HG02970 (cell line): ENCODE measurements around the gene FAM240A.

Experiments used
- ATAC-seq: cut with Tn5 transposase; IDR thresholded peaks from one replicate; pipeline ENCODE4 v1.9.1; 2021; ENCODE audit warnings: mild to moderate bottlenecking, moderate library complexity, moderate number of reproducible peaks; ENCODE audit not compliant: unreplicated experiment, low FRiP score

FAM240A gene

GRCh38 chr3:46619845-46620778 lies 7.8 kb downstream of the FAM240A start:
- no peak for ATAC-seq

- ATAC-seq, result no peak
Measured at GRCh38 chr3:46624533-46624932, 12.2 kb downstream of the FAM240A start.

GRCh38 chr3:46624975-46625490 lies 12.7 kb downstream of the FAM240A start:
- ATAC-seq, result no peak

DNA sequence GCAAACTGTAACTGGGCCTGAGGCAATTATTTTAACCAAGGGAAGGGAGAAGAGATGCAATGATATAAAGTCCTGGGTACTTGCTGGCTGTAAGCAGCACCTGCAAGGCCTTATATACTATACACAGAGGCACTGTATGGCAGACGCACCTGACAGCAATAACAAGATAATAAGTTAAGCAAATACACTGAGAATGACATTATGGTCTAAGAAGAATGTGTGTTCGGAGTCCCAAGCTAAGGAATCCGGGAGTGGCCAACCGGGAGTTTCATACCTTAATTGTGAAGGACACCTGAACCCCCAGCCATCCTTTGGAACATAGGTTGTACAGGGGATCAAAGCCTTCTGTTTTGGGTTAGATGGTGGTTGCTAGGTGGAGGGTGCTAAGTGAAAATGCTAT lies 13.7 kb downstream of the FAM240A start:
- no peak for ATAC-seq

GRCh38 chr3:46627078-46627477 lies 14.8 kb downstream of the FAM240A start:
- ATAC-seq, result no peak

DNA sequence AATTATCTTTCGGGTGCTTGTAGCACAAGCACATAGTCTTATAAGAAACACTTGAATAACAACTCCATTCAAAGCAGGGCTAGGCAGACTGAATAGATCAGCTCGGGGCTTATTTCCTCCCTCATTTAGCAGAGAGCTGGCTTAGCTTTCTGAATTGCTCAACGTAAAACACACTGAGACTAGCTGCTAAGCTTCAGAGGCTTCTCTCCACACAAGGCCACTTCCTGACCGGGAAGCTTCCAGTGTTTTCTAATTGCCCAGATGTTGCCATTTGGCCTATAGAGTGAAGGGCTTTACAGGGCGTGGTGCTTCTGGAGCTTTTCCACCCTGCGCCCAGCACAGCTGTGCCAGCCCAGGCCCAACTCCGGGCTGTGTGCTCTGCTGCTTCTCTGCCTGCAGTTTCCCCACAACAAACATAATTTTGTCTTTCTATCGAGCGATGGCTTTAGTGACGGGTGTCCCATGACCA lies 16.6 kb downstream of the FAM240A start:
- no peak for ATAC-seq

DNA sequence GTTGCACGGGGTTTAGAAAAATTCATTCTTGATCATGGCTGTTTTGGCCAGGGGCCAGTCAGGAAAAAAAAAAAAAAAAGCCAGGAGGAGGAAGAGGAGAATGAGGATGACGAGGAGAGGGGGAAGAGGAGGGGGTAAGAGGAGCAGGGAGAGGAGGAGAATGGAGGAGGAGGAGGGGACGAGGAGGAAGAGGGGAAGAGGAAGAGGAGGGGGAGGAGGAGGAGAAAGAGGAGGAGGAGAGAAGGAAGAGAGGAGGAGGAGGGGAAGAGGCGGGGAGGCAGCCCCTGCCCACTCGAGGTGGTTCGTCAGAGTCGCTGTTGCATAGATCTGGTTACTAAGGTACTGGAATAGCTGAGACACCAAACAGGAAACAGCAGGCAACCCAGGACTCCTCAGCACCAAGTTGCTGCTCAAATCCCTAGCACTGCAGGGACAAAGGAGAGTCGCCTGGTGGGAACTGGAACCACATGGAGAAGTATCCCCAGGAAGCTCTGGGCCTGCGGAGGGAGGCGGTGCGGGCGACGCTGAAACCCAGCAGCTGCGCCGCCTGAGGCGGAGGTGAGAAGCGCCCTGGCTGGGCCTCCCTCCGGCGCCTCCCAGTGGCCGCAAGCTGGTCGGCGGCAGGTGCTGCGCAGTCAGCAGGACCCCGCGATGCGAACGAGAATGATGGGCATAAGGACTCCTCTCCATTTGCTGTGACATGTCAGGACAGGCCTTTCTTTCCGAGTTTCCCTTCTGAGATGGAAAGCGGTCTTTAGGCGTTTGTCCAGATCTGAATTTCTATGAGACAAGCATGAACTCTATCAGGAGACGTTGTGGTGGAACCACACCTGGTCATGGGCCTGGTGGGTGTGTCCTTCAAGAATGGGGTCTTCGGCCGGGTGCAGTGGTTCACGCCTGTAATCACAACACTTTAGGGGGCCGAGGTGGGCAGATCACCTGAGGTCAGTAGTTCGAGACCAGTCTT lies 17.5 kb downstream of the FAM240A start:
- ATAC-seq, result peak; percentile 81

DNA sequence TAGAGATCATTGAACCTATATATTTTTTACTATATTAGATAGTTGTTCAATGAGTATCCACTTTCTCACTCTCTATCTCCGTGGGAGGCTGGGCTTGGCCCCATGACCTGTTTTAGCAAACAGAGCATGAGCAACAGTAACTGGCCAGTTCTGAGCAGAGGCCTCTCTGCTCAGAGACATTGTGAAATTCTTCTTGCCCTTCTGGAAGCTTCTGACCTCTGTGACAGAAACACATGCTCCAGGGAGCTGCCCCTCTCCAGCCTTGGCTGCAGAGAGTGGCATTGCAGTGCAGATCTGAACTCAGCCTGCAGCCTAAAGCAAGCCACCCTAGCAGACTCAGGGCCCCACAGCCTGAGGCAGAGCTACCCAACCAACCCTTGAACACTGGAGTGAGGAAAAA lies 20.5 kb downstream of the FAM240A start:
- ATAC-seq, result no peak

DNA sequence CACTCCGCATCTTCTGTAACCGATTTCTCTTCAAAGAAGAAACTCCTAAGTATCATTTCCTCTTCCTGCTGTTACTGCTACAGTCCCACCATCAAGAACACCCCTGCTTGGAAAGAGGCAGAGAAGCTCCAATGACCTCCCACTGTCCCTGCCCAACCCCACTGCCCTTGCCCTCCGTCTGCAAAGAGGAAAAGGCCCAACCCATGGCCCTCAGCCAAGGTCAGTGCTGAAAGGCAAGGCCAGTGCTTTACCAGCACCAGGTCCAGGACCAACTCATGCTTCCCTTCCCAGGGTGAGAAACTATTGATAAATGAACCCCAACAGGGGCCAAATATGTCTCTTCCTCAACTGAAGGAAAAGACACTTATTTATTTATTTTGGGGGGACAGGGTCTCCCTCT lies 22.5 kb downstream of the FAM240A start:
- ATAC-seq, result no peak

GRCh38 chr3:46639221-46639620 lies 26.9 kb downstream of the FAM240A start:
- no peak for ATAC-seq

- no peak for ATAC-seq
Measured at GRCh38 chr3:46640927-46641326, 28.6 kb downstream of the FAM240A start.

DNA sequence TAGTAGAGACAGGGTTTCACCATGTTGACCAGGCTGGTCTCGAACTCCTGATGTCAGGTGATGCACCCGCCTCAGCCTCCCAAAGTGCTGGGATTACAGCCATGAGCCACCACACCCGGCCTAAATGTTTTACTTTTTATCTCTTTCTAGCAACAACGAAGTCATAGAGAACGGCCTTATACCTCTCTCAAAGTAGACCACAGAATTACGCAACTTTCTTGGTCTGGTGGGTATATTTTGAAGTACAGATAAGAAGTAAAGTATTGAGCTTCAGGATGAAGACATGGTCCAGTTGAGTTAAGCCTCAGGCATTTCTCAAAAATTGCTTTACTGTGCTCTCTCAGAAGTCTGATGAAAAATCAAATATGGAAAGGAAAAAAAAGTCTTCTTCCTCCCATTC lies 30.6 kb downstream of the FAM240A start:
- ATAC-seq, result no peak

- ATAC-seq, result no peak
Measured at GRCh38 chr3:46643701-46644100, 31.4 kb downstream of the FAM240A start.

DNA sequence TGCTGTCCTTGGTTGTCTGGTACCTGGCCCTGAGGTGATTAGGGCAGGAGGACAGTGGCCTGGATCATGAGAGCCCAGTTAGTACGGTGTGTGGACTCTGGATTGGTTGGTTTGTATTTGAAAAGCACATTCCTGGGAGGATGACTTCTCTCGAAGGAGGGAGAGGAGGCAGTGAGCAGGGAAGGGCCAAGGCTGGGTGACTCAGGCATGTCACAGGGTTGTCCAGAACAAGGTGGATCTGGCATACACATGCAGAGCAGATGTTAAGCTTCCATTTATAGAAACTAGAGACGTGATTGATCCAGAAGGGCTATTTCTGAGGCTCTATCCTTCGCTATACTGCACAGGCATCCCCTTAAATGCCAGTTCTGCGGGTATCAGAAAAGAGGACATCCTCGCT lies 34.4 kb downstream of the FAM240A start:
- ATAC-seq, result no peak

DNA sequence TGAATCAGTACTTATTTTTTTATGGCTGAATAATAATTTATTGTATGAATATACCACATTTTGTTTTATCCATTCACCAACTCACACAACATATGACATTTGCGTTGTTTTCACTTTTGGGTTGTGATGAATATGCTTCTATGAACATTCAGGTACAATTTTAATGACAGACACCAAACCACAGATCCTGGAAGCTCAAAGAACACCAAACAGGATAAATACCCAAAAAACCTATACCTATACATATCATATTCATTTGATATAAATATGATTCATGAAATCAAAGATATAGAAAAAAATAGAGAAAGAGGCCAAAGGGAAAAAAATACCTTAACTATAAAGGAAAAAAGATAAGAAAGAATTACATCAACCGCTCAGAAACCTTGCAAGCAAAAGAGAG lies 35.8 kb downstream of the FAM240A start:
- ATAC-seq, result no peak

DNA sequence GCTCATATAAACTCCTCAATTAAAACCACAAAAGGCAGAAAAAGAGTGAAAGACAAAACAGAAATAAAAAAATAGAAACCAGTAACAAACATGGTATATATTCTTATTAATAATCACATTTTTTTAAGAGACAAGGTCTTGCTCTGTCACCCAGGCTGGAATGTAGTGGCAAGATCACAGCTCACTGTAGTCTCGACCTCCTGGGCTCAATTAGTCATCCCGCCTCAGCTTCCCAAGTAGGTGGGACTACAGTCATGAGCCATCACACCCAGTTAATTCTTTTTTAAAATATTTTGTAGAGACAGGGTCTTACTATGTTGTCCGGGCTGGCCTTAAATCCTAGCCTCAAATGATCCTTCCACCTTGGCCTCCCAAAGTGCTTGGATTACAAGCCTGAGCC lies 37.1 kb downstream of the FAM240A start:
- no peak for ATAC-seq

- no peak for ATAC-seq
Measured at GRCh38 chr3:46651084-46651483, 38.8 kb downstream of the FAM240A start.

DNA sequence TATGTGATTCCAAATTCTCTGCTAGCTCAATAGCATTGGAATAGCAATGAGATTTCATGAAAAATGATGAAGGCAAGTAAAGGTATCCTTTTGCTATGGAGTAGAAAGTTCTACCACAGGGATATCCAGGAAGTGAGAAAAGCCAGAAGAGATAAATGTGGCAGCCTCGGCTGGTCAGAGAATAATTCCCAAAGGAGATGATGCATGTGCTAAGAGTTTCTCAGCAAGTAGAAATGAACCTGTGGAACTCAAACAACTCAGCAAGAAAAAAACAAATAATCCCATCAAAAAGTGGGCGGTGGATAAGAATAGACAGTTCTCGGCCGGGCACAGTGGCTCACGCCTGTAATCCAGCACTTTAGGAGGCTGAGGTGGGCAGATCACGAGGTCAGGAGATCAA lies 42.9 kb downstream of the FAM240A start:
- ATAC-seq, result no peak

DNA sequence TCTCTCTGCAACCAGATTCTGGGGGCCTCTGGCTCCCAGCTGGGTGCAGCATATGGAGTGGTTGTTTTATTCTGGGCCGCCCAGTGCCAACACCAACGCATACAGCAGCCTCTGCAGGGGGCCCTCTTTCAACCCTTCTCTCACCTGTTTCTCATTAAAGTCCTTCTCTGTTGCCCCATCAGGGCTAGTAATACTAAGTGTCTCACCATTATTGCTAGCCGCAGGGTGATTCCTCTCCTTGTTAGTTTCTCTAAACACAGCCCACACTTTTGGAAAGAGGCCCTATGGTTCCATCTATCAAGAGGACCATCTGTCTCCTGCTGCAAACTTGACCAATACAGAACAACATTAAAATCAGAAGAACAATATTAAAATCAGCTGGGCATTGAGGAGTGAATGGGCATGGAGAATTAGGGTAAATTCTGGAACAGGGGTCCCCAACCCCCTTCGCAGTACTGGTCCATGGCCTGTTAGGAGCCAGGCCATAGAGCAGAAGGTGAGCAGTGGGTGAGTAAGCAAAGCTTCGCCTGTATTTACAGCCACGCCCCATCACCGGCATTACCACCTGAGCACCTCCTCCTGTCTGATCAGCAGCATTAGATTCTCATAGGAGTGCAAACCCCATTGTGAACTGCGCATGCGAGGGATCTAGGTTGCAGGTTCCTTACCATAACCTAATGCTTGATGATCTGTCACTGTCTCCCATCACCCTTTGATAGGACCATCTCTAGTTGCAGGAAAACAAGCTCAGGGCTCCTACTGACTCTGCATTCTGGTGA lies 44.6 kb downstream of the FAM240A start:
- no peak for ATAC-seq

DNA sequence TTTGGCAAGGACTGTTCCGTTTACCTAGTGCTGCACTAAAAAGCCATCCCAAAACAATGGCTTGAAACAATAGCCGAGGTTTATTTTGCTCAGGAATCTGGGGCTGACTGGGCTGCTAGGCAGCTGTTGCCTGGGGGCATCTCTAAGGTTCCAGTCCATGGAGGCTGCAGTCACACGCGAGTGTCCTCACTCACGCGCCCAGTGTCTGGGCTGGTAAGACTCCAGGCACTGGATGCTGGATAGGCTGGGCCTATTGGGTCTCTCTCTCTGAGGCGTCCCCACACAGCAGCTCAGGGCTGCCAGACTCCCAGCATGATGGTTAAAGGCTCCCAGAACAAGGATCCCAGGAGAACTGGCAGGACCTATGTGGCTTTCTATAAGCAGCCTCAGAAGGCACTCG lies 47.0 kb downstream of the FAM240A start:
- no peak for ATAC-seq
